HEK293 (cell line): ENCODE data around the gene ERAS.

Source experiments
- CTCF ChIA-PET: fragments of 350-600 bp; formaldehyde crosslinking; extraction: SDS; loops from one replicate; lab custom pipeline; 2021; ENCODE audit warnings: antibody characterized with exemption; lab: Yijun Ruan, JAX
- POLR2A ChIA-PET: fragments of 300-600 bp; formaldehyde crosslinking; extraction: SDS; loops from one replicate; lab custom pipeline; 2020; ENCODE audit warnings: antibody characterized with exemption, inconsistent platforms; lab: Yijun Ruan, JAX
- H3K27ac ChIP-seq: fragments of 200-500 bp; sonication (Bioruptor generic); 2 replicates; pipeline ENCODE4 v1.5.1; 2014; ENCODE audit warnings: low read depth, low read length, control low read depth, inconsistent platforms; ENCODE audit errors: extremely low read depth
- H3K36me3 ChIP-seq, 2 experiments: fragments of 200-500 bp in 1 of 2; sonication (Bioruptor generic) in 1 of 2; 1 replicate in 1 of 2; 2 replicates in 1 of 2; pipeline ENCODE4 v1.5.1; 2014 to 2017; ENCODE audit warnings: inconsistent platforms in 2 of 2, low read length in 2 of 2; ENCODE audit not compliant: control insufficient read depth in 2 of 2, insufficient read depth in 1 of 2
- H3K4me1 ChIP-seq: fragments of 200-500 bp; sonication (Bioruptor generic); 2 replicates; pipeline ENCODE4 v1.5.1; 2014; ENCODE audit warnings: mild to moderate bottlenecking, low read length, inconsistent platforms; ENCODE audit not compliant: control insufficient read depth, insufficient read depth
- H3K4me3 ChIP-seq: 2 replicates; pipeline ENCODE4 v1.5.1; 2011; ENCODE audit warnings: low read depth, mild to moderate bottlenecking, control low read depth, low read length, moderate library complexity
- H3K9me3 ChIP-seq: fragments of 200-500 bp; sonication (Bioruptor generic); 2 replicates; pipeline ENCODE4 v1.5.1; 2014; ENCODE audit warnings: low read depth, low read length, inconsistent platforms; ENCODE audit not compliant: control insufficient read depth, insufficient read depth
- HOXA7 ChIP-seq: sonication (generic); formaldehyde crosslinking; IDR thresholded peaks from 2 replicates; pipeline ENCODE4 v1.8.1; 2022; ENCODE audit warnings: missing genetic modification reagents, borderline replicate concordance
- KLF1 ChIP-seq: fragments of 450-650 bp; formaldehyde crosslinking; IDR thresholded peaks from 2 replicates; pipeline ENCODE4 v1.5.1; 2016; ENCODE audit warnings: missing biosample characterization, missing genetic modification characterization
- KLF17 ChIP-seq: fragments of 450-650 bp; formaldehyde crosslinking; IDR thresholded peaks from 2 replicates; pipeline ENCODE4 v1.5.1; 2016; ENCODE audit warnings: missing biosample characterization, missing genetic modification characterization
- PRDM1 ChIP-seq: fragments of 450-650 bp; formaldehyde crosslinking; IDR thresholded peaks from 2 replicates; pipeline ENCODE4; 2016; ENCODE audit warnings: missing biosample characterization, missing genetic modification characterization
- ZBTB26 ChIP-seq: fragments of 450-650 bp; formaldehyde crosslinking; optimal IDR thresholded peaks from 2 replicates; pipeline ENCODE3; 2016; ENCODE audit warnings: missing biosample characterization, mild to moderate bottlenecking, missing genetic modification characterization
- ZBTB7A ChIP-seq: fragments of 450-650 bp; formaldehyde crosslinking; IDR thresholded peaks from 2 replicates; pipeline ENCODE4 v1.5.1; 2016; ENCODE audit warnings: low read depth, missing biosample characterization, missing genetic modification characterization
- ZNF132 ChIP-seq: fragments of 450-650 bp; formaldehyde crosslinking; IDR thresholded peaks from 2 replicates; pipeline ENCODE4 v1.5.1; 2017; ENCODE audit warnings: missing biosample characterization, missing genetic modification characterization, borderline replicate concordance
- ZNF148 ChIP-seq: fragments of 450-650 bp; formaldehyde crosslinking; IDR thresholded peaks from 2 replicates; pipeline ENCODE4 v1.5.0; 2017; ENCODE audit warnings: missing biosample characterization, missing genetic modification characterization, borderline replicate concordance
- ZNF354C ChIP-seq: fragments of 450-650 bp; formaldehyde crosslinking; IDR thresholded peaks from 2 replicates; pipeline ENCODE4 v1.5.1; 2016; ENCODE audit warnings: missing biosample characterization, missing genetic modification characterization, low read depth, borderline replicate concordance
- ZNF366 ChIP-seq: fragments of 450-650 bp; formaldehyde crosslinking; conservative IDR thresholded peaks from 2 replicates; pipeline ENCODE4 v1.5.1; 2016; ENCODE audit warnings: missing biosample characterization, missing genetic modification characterization
- ZNF768 ChIP-seq: fragments of 450-650 bp; formaldehyde crosslinking; IDR thresholded peaks from 2 replicates; pipeline ENCODE4 v1.5.1; 2018; ENCODE audit warnings: missing biosample characterization, mild to moderate bottlenecking, missing genetic modification characterization
- ZNF777 ChIP-seq: fragments of 450-650 bp; formaldehyde crosslinking; IDR thresholded peaks from 2 replicates; pipeline ENCODE4 v1.5.1; 2017; ENCODE audit warnings: missing biosample characterization, missing genetic modification characterization, borderline replicate concordance
- TF ChIP-seq, protein P1 (sequence below): fragments of 450-650 bp; formaldehyde crosslinking; IDR thresholded peaks from 2 replicates; pipeline ENCODE4 v1.5.1; 2017; ENCODE audit warnings: missing biosample characterization, missing genetic modification characterization
- TF ChIP-seq, protein P2 (sequence below): fragments of 450-650 bp; formaldehyde crosslinking; IDR thresholded peaks from 2 replicates; pipeline ENCODE4 v1.5.1; 2017; ENCODE audit warnings: missing biosample characterization, missing genetic modification characterization
- TF ChIP-seq, protein P3 (sequence below): fragments of 450-650 bp; IDR thresholded peaks from 2 replicates; pipeline ENCODE4 v1.5.1; 2018; ENCODE audit warnings: missing biosample characterization, missing genetic modification characterization

Gene ERAS

DNA sequence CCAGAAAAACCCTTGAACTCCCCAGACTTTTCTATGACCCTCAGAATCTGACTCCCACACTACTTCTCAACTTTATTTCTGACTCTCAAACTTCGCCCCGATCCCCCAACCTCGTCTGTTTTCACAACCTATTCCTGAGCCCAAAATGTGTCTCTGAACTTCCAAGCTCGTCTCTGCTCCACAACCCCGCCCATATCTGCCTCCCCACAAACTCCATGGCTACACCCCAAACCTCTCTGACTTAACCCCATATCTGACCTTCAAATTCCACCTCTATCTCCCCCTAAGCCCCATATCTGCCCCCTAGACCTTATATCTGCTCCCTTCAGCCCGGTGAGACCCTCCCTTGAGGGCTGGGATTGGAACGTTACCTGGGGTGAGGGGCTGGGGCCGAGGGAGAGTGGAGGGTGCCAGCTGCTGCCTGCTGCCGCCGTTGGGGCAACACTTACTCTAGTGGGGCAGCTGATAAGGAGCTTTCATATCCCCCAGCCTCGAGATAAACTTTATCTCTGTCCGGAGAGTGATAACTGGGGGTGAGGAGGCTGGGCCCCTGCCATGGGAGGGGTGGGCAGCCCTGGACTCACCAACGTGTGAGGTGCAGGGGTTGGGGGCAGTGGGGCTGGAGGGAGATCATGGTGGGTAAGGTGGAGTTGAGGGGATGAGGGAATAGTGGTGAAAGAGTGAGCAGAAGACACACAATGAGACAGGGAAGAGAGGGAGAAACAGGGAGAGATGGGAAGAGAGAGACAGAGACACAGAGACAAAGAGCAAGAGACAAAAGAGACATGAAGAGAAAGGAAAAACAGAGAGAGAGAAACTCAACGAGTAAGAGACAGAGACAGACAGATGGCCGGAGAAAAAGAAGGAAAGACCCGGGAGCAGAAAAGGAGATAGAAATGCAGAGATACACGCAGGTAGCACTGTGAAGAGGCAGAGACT, 38.5 kb upstream of the ERAS start:
- Histone ChIP-seq H3K4me1 (no peaks in the 10 kb centered on the region), H3K27ac (no peak overlapping the region), H3K9me3 (no peaks in the 10 kb centered on the region), H3K4me3 (no peak overlapping the region), H3K36me3 (no peaks in the 10 kb centered on the region)
- no peak for TF ChIP-seq ZNF132 (tag by site-specific recombination)
- TF ChIP-seq, protein P1, sequence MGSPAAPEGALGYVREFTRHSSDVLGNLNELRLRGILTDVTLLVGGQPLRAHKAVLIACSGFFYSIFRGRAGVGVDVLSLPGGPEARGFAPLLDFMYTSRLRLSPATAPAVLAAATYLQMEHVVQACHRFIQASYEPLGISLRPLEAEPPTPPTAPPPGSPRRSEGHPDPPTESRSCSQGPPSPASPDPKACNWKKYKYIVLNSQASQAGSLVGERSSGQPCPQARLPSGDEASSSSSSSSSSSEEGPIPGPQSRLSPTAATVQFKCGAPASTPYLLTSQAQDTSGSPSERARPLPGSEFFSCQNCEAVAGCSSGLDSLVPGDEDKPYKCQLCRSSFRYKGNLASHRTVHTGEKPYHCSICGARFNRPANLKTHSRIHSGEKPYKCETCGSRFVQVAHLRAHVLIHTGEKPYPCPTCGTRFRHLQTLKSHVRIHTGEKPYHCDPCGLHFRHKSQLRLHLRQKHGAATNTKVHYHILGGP (tag by site-specific recombination), result no peak
- CTCF ChIA-PET, result interaction anchor here (0.7 kb wide), 1 partner anchor 18 kb away, joined by 6 read pairs; no protein-coding TSS in a partner anchor
- POLR2A ChIA-PET, result no interaction called here

- TF ChIP-seq ZNF148 (tag by site-specific recombination), result no peak
- peak; percentile 43; the same call in 1 of the 2 replicates for TF ChIP-seq PRDM1 (tag by site-specific recombination)
- H3K4me3 ChIP-seq, result no peak overlapping the region
- no peaks in the 10 kb centered on the region for H3K4me1 ChIP-seq
- CTCF ChIA-PET, result no interaction called here
- H3K36me3 ChIP-seq, result no peaks in the 10 kb centered on the region
- H3K27ac ChIP-seq, result no peak overlapping the region
- no peaks in the 10 kb centered on the region for H3K9me3 ChIP-seq
- POLR2A ChIA-PET, result no interaction called here
Observed at GRCh38 chrX:48789366-48790220, 36.7 kb upstream of the ERAS start.

GRCh38 chrX:48790477-48790876, 35.8 kb upstream of the ERAS start:
- no peaks in the 10 kb centered on the region for H3K36me3 ChIP-seq
- H3K4me1 ChIP-seq, result no peaks in the 10 kb centered on the region
- ChIA-PET POLR2A (no interaction called here), CTCF (no interaction called here)
- TF ChIP-seq, protein P2, sequence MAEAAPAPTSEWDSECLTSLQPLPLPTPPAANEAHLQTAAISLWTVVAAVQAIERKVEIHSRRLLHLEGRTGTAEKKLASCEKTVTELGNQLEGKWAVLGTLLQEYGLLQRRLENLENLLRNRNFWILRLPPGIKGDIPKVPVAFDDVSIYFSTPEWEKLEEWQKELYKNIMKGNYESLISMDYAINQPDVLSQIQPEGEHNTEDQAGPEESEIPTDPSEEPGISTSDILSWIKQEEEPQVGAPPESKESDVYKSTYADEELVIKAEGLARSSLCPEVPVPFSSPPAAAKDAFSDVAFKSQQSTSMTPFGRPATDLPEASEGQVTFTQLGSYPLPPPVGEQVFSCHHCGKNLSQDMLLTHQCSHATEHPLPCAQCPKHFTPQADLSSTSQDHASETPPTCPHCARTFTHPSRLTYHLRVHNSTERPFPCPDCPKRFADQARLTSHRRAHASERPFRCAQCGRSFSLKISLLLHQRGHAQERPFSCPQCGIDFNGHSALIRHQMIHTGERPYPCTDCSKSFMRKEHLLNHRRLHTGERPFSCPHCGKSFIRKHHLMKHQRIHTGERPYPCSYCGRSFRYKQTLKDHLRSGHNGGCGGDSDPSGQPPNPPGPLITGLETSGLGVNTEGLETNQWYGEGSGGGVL (tag by site-specific recombination), result no peak
- TF ChIP-seq ZBTB26 (tag by site-specific recombination) (no peak), PRDM1 (tag by site-specific recombination) (peak; percentile 83), ZBTB7A (tag by site-specific recombination) (no peak), ZNF768 (no peak), ZNF366 (peak; percentile 90), KLF17 (tag by site-specific recombination) (no peak), HOXA7 (CRISPR knock-in tag) (no peak), ZNF777 (tag by site-specific recombination) (no peak), KLF1 (no peak), ZNF354C (no peak)
- TF ChIP-seq, protein P3, sequence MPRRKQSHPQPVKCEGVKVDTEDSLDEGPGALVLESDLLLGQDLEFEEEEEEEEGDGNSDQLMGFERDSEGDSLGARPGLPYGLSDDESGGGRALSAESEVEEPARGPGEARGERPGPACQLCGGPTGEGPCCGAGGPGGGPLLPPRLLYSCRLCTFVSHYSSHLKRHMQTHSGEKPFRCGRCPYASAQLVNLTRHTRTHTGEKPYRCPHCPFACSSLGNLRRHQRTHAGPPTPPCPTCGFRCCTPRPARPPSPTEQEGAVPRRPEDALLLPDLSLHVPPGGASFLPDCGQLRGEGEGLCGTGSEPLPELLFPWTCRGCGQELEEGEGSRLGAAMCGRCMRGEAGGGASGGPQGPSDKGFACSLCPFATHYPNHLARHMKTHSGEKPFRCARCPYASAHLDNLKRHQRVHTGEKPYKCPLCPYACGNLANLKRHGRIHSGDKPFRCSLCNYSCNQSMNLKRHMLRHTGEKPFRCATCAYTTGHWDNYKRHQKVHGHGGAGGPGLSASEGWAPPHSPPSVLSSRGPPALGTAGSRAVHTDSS (tag by site-specific recombination), result no peak
- no peak overlapping the region for H3K27ac ChIP-seq
- H3K9me3 ChIP-seq, result no peaks in the 10 kb centered on the region
- no peak overlapping the region for H3K4me3 ChIP-seq
